NCI-H2107 treated with DMSO at 0.1 percent for 48 hours (cell line): ENCODE measurements around the gene TXNDC11.

Experiments
- DNase-seq: peaks from one replicate; lab custom pipeline; 2025; ENCODE audit not compliant: unreplicated experiment; lab: John Stamatoyannopoulos, UW

Gene TXNDC11

GRCh38 chr16:11721781-11722467, 20.7 kb downstream of the TXNDC11 start:
- no peak for DNase-seq

DNA sequence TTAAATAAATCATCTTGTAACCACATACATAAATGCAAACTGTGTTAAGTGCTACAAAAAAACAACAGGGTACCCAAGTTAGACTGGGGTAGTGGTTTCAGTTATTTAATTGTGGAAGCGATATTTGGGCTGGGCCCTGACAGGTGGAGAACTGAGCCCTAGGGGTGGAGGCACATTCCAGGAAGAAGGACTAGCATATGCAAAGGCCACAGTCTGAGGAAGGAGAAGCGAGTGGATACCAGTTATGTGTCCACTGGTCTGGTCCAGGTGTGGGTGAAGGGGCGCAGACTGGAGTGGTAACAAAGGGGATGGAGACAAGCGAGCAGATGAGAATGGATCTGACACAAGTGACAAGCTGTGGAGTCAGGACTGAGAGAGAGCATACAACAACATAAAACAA, 22.9 kb downstream of the TXNDC11 start:
- no peak for DNase-seq

DNA sequence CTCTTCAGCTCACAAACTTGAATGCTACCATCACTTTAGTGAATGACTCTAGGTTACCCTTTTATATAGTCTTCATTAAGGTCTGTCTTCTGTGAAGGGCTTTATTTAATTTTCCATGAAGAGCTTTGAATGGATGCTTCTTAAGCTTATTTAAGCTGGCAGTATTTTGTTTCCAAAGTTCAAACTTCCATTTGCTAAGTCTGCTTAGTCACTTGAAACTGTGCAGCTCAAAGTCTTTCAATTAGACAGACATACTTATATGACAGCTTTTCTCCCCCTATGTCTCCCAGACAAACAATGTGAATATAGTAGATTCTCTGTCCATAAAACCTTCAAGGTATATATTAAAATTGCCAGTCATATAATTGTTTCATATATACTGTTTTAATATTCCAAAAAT, 23.5 kb downstream of the TXNDC11 start:
- DNase-seq, result no peak

DNA sequence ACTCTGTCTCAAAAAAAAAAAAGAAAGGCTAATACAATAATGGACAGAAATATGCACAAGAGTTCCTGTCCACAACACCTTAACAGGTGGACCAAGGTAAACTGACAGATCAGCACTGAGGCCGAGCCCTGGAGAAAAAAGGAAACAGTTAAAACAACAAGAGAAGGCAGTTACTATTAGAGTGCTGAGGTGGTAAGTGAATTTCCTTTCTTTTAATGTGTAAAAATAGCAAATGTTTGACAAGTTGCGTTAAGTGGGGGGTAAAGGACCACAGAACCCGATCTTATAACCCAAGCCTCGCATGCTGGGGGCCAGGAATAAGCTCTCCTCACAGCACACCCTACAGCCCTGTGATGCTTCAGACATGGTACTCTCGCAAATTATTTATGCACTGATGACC, 24.8 kb downstream of the TXNDC11 start:
- no peak for DNase-seq

DNA sequence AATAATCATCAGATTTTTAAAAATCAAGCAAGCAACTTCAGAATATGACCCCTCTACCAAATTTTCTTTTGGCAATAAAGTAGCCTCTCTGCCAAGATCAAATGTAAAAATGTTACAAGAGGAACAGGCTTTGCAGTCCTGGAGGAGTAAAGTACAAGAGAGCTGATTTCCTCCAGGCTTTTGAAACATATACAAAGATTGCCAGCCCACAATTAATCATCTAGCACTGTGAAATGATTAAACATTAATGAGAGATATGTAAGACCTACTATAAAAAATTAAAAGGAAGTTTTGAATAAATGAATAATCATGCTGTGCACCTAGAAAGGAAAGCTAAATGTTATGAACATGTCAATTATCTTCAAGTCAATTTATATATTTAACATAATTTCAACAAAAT, 26.3 kb downstream of the TXNDC11 start:
- no peak for DNase-seq

DNA sequence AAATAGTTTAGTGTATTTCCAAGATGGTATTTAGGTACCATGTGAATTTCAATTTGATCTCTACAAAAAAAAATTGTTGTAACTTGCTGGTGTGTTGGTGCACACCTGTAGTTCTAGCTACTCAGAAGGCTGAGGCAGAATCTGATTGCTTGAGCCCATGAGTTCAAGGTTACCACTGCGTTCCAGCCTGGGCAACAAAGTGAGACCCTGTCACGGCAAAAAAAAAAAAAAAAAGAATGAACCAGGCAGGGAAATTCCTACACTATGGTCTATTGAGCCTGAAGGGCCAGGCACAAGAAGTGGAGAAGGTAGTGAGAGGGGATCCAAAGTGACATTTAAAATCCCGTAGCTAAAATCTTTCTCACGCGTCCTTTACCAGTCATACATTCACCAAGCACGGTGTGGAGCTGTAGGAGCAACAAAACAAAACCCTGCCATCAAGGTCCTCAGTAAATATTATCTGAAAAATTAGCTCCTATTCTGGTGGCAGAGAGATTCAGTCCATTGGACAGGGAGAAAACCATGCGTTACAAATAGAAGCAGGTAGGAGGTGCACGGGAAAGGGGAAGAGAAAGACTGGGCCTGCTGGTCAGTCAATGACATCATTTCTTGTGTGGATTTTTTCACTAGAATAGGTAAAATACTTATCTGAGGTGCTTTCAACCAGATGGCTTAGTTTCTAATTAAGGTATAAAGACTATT, 27.3 kb downstream of the TXNDC11 start:
- no peak for DNase-seq

GRCh38 chr16:11712122-11712521, 30.5 kb downstream of the TXNDC11 start:
- no peak for DNase-seq

- no peak for DNase-seq
These were observed 31.0 kb downstream of the TXNDC11 start for GRCh38 chr16:11711662-11712061.

- DNase-seq, result no peak
These were observed 34.2 kb downstream of the TXNDC11 start for GRCh38 chr16:11708421-11708820.

- no peak for DNase-seq
These were observed 34.9 kb downstream of the TXNDC11 start for GRCh38 chr16:11707679-11708197.

DNA sequence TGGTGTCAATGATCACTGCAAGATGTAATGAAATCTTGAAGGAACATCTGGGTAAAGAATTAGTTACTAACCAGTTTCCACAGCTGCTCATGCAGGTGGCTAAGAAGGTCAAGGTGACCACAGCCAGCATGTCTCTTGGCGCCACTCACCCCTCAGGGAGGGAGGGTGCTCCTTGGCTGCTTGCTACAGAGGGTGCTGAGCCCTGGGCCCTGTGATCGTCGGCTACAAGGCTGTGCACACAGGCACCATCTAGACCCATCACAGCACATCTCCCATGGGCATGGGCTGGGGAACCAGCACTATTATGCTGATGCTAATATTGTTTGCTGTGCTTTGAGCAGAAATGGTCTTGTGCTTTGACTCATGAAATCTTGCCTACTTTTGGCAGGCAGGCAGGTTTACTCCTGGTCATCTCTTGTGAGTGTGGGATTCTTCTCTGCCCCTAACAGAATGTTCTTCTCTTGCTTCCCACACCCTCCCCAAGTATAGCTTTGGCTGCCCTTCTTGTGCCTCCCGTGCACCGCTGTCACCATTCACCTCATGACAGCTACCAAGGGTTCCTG, 36.4 kb downstream of the TXNDC11 start:
- no peak for DNase-seq

DNA sequence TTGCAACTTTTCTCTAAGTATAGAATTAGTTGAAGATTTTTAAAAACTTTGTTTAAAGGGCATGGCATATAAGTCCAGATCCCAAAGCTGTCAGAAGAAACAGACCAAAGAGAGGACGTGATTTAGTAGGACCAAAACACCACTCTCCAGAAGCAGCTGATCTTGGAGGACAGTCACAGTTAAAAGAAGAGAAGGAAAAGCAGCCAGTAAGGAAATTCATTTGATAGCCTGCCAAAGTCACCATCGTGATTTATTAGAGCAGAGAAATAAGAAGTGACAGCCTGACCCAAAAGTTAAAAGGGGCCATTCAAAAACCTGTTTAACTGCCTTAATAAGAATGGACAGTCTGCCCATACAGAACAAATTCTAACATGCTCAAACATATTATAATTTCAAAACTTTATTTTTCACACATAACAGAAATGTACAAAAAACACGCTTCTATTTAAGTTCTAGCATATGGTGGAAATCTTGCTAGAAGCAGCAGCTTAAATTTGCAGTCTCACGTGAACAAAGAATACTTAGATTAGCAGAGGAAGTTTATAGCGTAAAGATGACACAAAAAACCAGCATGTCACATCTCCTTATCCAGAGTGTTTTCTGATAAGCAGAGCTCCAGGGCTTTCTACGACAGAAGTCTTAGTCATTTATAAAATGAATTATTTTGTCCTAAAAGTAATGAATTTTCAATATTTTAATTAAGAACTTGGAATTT, 37.2 kb downstream of the TXNDC11 start:
- DNase-seq, result no peak

- DNase-seq, result no peak
These were observed 42.2 kb downstream of the TXNDC11 start for GRCh38 chr16:11700264-11701029.

DNA sequence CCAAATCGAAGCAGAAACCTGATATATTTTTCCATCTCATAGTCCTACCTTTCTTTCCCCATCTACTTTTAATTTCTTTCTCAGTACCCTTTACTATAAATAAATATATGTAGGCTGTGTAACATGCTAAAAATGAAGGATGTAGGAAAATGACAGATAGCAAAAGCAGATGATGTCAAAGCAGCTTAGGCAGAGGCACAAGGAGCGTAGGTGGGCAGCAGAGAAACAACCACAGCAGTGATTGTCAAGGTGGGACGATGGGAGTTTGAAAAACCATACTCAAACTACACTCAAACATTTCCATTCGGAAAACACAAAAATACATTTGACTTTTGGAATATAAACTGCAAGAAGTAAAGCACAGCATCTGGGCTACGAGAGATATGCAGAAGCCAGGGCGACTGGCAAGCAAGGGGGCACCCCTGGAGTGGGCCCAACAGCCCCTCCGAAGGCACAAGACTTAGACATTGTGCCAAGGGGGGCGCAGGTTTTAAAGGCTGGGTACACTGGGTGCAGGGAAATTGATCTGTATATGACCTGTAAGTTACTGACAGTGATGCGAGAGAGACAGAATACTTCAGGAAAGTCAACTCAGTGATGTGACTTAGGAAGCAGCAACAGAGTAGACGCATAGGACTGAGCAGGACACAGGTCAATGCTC, 43.3 kb downstream of the TXNDC11 start:
- no peak for DNase-seq

DNA sequence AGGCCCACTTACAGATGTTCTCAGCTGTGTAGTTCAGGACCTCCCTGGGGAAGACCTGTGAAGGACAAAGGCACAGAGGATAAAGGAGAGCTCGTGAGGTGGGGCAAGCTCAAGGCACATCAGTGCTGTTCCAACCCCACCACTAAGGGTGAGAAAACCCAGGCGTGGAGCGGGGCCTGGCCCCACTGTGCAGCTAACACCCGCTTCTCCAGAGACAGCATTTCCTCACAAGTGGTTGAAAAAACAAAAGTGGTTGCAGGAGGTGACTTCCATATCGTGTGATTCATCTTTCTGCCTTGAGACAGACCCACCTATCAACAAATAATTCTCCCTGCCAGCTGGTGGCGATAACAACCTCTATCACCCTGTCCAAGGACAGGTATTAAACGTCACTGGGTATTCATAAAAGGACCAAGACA, 44.4 kb downstream of the TXNDC11 start:
- no peak for DNase-seq

- no peak for DNase-seq
These were observed 45.3 kb downstream of the TXNDC11 start for GRCh38 chr16:11697319-11697718.

GRCh38 chr16:11696266-11697012, 46.2 kb downstream of the TXNDC11 start:
- no peak for DNase-seq

DNA sequence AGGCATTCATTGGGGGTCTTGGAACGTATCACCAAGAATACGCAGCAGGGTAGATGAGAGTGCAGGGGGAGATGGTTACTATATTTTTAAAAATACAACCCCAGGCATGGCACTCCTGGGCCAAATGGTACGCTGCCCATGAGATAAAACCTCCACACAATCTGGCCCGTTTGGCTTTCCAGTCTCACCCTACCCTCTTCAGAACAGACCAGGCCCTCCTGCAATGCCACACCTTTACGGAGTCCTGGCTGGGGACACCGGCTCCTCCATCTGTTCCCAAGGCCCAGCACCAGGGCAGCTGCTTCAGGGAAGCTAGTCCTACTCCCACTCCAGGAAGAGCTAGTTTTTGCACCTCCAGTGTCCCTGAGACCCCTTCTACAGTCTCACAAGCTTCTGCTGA, 50.0 kb downstream of the TXNDC11 start:
- DNase-seq, result no peak

DNA sequence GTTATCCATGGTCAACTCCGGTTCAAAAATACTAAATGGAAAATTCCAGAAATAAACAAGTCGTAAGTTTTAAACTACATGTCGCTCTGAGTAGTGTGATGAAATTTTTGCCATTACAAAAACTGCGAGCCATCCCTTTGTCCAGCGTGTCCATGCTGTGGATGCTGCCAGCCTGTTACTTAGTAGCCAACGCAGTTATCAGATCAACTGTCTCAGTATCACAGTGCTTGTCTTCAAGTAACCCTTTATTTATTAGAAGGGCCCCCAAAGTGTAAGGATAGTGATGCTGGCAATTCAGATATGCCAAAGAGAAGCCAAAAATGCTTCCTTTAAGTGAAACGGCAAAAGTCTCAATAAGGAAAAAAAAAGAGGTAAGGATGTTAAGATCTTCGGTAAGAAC, 50.5 kb downstream of the TXNDC11 start:
- no peak for DNase-seq

DNA sequence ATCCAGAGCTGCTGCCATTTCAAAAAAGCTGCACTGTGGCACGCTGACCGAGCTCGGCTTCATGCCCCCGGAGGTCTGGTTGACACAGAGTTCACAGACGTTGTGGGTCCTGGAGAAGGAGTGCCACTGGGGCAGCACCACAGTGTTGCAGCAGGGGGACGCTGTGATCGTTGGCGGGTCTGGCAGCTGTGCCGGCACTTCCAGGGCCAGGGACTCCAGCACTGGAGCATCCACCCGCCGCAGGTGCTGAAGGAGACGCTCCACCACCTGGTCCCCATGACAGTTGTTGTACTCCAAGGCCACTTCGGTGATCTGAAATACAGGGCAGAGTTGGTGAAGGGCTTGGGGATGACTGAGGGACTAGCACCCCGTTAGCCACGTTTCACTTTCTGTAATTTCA, 50.9 kb downstream of the TXNDC11 start:
- DNase-seq, result no peak
